SU-DHL-6 (cell line): ENCODE results near the gene SMIM32.

ENCODE experiments used
- H2AFZ ChIP-seq: fragments of 200-600 bp; sonication (generic); 2 replicates; pipeline ENCODE4 v1.6.1; 2014; ENCODE audit warnings: low read depth, mild to moderate bottlenecking, moderate library complexity, mixed read lengths, antibody characterized with exemption, low read length; ENCODE audit not compliant: severe bottlenecking
- H3F3A ChIP-seq: fragments of 200-600 bp; shearing (Covaris generic); 2 replicates; pipeline ENCODE4 v1.6.0; 2016; ENCODE audit warnings: antibody characterized with exemption, mild to moderate bottlenecking; ENCODE audit not compliant: insufficient read depth
- H3K27ac ChIP-seq: fragments of 200-600 bp; sonication (generic); 2 replicates; pipeline ENCODE4 v1.5.1; 2016; ENCODE audit warnings: low read depth, mild to moderate bottlenecking, low read length, moderate library complexity, mixed read lengths
- H3K27me3 ChIP-seq: fragments of 200-600 bp; sonication (generic), shearing (Covaris generic); 2 replicates; pipeline ENCODE4 v1.6.0; 2014; ENCODE audit warnings: mild to moderate bottlenecking, low read length
- H3K36me3 ChIP-seq: fragments of 200-600 bp; sonication (generic); 2 replicates; pipeline ENCODE4 v1.6.1; 2014; ENCODE audit warnings: mild to moderate bottlenecking, low read length, mixed read lengths
- H3K4me2 ChIP-seq: fragments of 300-600, 200-600 bp; shearing (Covaris generic), sonication (generic); 2 replicates; pipeline ENCODE4 v1.6.0; 2014; ENCODE audit warnings: low read length, low read depth, mild to moderate bottlenecking; ENCODE audit not compliant: poor library complexity, severe bottlenecking
- H3K4me3 ChIP-seq: fragments of 200-600 bp; sonication (generic); 2 replicates; pipeline ENCODE4 v1.5.1; 2014; ENCODE audit warnings: antibody characterized with exemption, low read length, mild to moderate bottlenecking, mixed read lengths; ENCODE audit not compliant: insufficient read depth, poor library complexity, severe bottlenecking
- H3K79me2 ChIP-seq: fragments of 200-600 bp; sonication (generic); 2 replicates; pipeline ENCODE4 v1.6.1; 2014; ENCODE audit warnings: mild to moderate bottlenecking, low read length, moderate library complexity; ENCODE audit not compliant: insufficient read depth
- H3K9ac ChIP-seq: fragments of 200-600 bp; sonication (generic); 2 replicates; pipeline ENCODE4 v1.7.0; 2014; ENCODE audit warnings: mild to moderate bottlenecking, low read length
- H3K9me2 ChIP-seq: fragments of 200-600 bp; sonication (generic); replicated peaks from 2 replicates; pipeline ENCODE4 v1.6.1; 2014; ENCODE audit warnings: low read length; ENCODE audit not compliant: insufficient read depth
- H3K9me3 ChIP-seq: fragments of 200-600 bp; sonication (generic); 2 replicates; pipeline ENCODE4 v1.6.1; 2014; ENCODE audit warnings: low read length, mixed read lengths; ENCODE audit not compliant: insufficient read depth
- H4K20me1 ChIP-seq: fragments of 200-600 bp; sonication (generic); 2 replicates; pipeline ENCODE4 v1.6.1; 2014; ENCODE audit warnings: low read depth, mild to moderate bottlenecking, antibody characterized with exemption, low read length, moderate library complexity, mixed read lengths
- EZH2phosphoT487 ChIP-seq: fragments of 200-600 bp; sonication (generic), shearing (Covaris generic); conservative IDR thresholded peaks from 2 replicates; pipeline ENCODE4 v1.6.1; 2018; ENCODE audit warnings: mild to moderate bottlenecking, antibody characterized with exemption, low read length, moderate library complexity, mixed read lengths
- TF ChIP-seq, protein P1 (sequence below): fragments of 200-600 bp; sonication (generic); IDR thresholded peaks from one replicate; pipeline ENCODE4 v1.5.1; 2017; ENCODE audit warnings: antibody characterized with exemption, mild to moderate bottlenecking, low read length, moderate library complexity; ENCODE audit not compliant: insufficient read depth, poor library complexity, severe bottlenecking

SMIM32 gene

GRCh38 chr5:136157514-136157913 lies 35.4 kb downstream of the SMIM32 start:
- no peak for TF ChIP-seq EZH2phosphoT487
- TF ChIP-seq, protein P1, sequence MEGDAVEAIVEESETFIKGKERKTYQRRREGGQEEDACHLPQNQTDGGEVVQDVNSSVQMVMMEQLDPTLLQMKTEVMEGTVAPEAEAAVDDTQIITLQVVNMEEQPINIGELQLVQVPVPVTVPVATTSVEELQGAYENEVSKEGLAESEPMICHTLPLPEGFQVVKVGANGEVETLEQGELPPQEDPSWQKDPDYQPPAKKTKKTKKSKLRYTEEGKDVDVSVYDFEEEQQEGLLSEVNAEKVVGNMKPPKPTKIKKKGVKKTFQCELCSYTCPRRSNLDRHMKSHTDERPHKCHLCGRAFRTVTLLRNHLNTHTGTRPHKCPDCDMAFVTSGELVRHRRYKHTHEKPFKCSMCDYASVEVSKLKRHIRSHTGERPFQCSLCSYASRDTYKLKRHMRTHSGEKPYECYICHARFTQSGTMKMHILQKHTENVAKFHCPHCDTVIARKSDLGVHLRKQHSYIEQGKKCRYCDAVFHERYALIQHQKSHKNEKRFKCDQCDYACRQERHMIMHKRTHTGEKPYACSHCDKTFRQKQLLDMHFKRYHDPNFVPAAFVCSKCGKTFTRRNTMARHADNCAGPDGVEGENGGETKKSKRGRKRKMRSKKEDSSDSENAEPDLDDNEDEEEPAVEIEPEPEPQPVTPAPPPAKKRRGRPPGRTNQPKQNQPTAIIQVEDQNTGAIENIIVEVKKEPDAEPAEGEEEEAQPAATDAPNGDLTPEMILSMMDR = no peak
- H3K9me2 ChIP-seq = no peaks in the 10 kb centered on the region
- H2AFZ ChIP-seq = no peak overlapping the region
- H3K79me2 ChIP-seq = peaks cover 98% of the 10 kb centered on the region
- peak overlapping the region; percentile 6 for H3K4me2 ChIP-seq
- H3K9ac ChIP-seq = no peak overlapping the region
- peak overlapping the region; percentile 33; the same call in 1 of the 2 replicates for H3K27ac ChIP-seq
- H3K36me3 ChIP-seq = peaks cover 51% of the 10 kb centered on the region
- no peaks in the 10 kb centered on the region for H4K20me1 ChIP-seq
- no peaks in the 10 kb centered on the region for H3K9me3 ChIP-seq
- no peak overlapping the region for H3K4me3 ChIP-seq
- peaks cover 37% of the 10 kb centered on the region for H3F3A ChIP-seq
- no peaks in the 10 kb centered on the region for H3K27me3 ChIP-seq

DNA sequence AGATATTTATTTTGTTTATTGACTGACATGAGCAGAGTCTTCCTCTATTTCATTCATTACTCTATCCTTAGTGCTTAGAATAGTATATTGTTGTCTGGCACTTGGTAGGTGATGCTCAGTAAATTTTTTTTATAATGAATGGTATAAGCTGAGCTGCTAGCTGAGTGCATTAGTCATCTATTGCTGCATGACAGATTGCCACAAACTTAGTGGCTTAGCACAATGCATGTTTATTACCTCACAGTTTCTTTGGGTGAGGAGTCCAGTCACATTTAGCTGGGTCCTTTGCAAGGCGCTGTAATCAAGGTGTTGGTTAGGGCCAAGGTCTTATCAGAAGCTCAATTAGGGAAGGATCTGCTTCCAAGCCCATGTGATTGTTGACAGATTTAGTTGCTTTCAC lies 37.2 kb downstream of the SMIM32 start:
- Histone ChIP-seq H3K9ac (no peak overlapping the region), H3K36me3 (peaks cover 56% of the 10 kb centered on the region), H3K27me3 (no peaks in the 10 kb centered on the region), H3K4me2 (no peak overlapping the region), H2AFZ (no peak overlapping the region), H4K20me1 (peaks cover 7% of the 10 kb centered on the region; the same call in 1 of the 2 replicates), H3K79me2 (peaks cover 99% of the 10 kb centered on the region), H3F3A (peaks cover 19% of the 10 kb centered on the region), H3K27ac (no peak overlapping the region; the same call in 1 of the 2 replicates), H3K9me3 (no peaks in the 10 kb centered on the region), H3K4me3 (no peak overlapping the region), H3K9me2 (no peaks in the 10 kb centered on the region)
- no peak for TF ChIP-seq EZH2phosphoT487
- TF ChIP-seq, protein P1 = no peak

- peaks cover 12% of the 10 kb centered on the region for H3F3A ChIP-seq
- H4K20me1 ChIP-seq = peaks cover 9% of the 10 kb centered on the region; the same call in 1 of the 2 replicates
- no peaks in the 10 kb centered on the region for H3K9me3 ChIP-seq
- H3K36me3 ChIP-seq = peaks cover 56% of the 10 kb centered on the region
- H3K9me2 ChIP-seq = no peaks in the 10 kb centered on the region
- H3K9ac ChIP-seq = no peak overlapping the region
- H3K79me2 ChIP-seq = peaks cover 99% of the 10 kb centered on the region
- no peak overlapping the region for H3K4me2 ChIP-seq
- no peak overlapping the region for H2AFZ ChIP-seq
- H3K27ac ChIP-seq = no peak overlapping the region
- H3K4me3 ChIP-seq = no peak overlapping the region
- H3K27me3 ChIP-seq = no peaks in the 10 kb centered on the region
- TF ChIP-seq EZH2phosphoT487 = no peak
- TF ChIP-seq, protein P1 = no peak
Measured at GRCh38 chr5:136155078-136155477, 37.9 kb downstream of the SMIM32 start.
